GM12878 (cell line): Measurements from ENCODE around the gene BMF.

Experiments used
- EP300 ChIP-seq, 2 experiments: fragments of 150-350 bp in 1 of 2; IDR thresholded peaks; 2 replicates each; pipeline ENCODE4 v1.6.1; 2011 to 2012; ENCODE audit warnings: low read depth in 2 of 2, low read length in 2 of 2, borderline replicate concordance in 1 of 2, improper control_type of control experiment in 1 of 2, inconsistent platforms in 1 of 2; ENCODE audit not compliant: control insufficient read depth in 1 of 2
- NFIC ChIP-seq: IDR thresholded peaks from 2 replicates; pipeline ENCODE4 v1.6.1; 2012; ENCODE audit warnings: low read depth, mild to moderate bottlenecking, inconsistent platforms, low read length, moderate library complexity
- YBX1 ChIP-seq: fragments of 450-650 bp; IDR thresholded peaks from 2 replicates; pipeline ENCODE4 v1.6.1; 2016; ENCODE audit warnings: antibody characterized with exemption
- TF ChIP-seq, protein P1 (sequence below), 3 experiments: IDR thresholded peaks in 2 of 3; conservative IDR thresholded peaks in 1 of 3; 2 replicates each; pipeline ENCODE4 v1.5.1; 2011; ENCODE audit warnings: low read depth in 3 of 3, low read length in 3 of 3, mild to moderate bottlenecking in 3 of 3, control low read depth in 2 of 3, moderate library complexity in 2 of 3, inconsistent platforms in 1 of 3, mixed read lengths in 1 of 3; ENCODE audit not compliant: control insufficient read depth in 2 of 3, insufficient read depth in 1 of 3; ENCODE audit errors: extremely low read depth in 1 of 3

DNA sequence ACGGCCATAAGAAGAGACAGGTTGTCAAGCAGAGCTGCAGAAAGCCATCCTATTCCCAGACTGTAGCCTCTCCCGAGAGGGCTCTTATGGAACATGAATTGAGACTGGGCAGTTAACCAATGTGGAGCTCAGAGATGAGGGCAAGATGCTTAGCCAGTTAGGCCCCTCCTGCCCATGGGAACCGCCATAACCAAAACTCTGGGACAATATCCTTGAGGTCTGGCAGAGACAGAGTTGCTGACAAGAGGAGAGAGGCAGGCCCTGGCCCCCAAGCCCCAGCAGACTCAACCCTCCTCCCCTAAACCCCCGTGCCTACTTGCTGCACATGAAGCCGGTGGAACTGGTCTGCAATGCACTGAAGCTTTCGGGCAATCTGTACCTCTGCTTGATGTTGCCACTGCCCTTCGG is 4.8 kb downstream of the BMF start:
- TF ChIP-seq NFIC: no peak
- TF ChIP-seq, protein P1, sequence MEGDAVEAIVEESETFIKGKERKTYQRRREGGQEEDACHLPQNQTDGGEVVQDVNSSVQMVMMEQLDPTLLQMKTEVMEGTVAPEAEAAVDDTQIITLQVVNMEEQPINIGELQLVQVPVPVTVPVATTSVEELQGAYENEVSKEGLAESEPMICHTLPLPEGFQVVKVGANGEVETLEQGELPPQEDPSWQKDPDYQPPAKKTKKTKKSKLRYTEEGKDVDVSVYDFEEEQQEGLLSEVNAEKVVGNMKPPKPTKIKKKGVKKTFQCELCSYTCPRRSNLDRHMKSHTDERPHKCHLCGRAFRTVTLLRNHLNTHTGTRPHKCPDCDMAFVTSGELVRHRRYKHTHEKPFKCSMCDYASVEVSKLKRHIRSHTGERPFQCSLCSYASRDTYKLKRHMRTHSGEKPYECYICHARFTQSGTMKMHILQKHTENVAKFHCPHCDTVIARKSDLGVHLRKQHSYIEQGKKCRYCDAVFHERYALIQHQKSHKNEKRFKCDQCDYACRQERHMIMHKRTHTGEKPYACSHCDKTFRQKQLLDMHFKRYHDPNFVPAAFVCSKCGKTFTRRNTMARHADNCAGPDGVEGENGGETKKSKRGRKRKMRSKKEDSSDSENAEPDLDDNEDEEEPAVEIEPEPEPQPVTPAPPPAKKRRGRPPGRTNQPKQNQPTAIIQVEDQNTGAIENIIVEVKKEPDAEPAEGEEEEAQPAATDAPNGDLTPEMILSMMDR (IDR thresholded peaks at IDR 0.05 in 2 of 3, conservative IDR thresholded peaks at IDR 0.05 in 1 of 3; ENCODE audit: control insufficient read depth in 2 of 3, extremely low read depth in 1 of 3, insufficient read depth in 1 of 3, low read depth in 3 of 3, low read length in 3 of 3): no peak
- no peak for TF ChIP-seq YBX1
- no peak for TF ChIP-seq EP300 (IDR thresholded peaks at IDR 0.05; ENCODE audit: borderline replicate concordance in 1 of 2, control insufficient read depth in 1 of 2, low read depth in 2 of 2, low read length in 2 of 2)
